ENCODE results near the gene TKFC. TPM values are rescaled to one million over a fixed set of nuclear protein-coding genes. Genes with fewer than 3 reads are reported as not detected.

Gene TKFC
- total RNA-seq, 4 donors from 2014 or later, result 32.9 to 103 (median 40.4) TPM

DNA sequence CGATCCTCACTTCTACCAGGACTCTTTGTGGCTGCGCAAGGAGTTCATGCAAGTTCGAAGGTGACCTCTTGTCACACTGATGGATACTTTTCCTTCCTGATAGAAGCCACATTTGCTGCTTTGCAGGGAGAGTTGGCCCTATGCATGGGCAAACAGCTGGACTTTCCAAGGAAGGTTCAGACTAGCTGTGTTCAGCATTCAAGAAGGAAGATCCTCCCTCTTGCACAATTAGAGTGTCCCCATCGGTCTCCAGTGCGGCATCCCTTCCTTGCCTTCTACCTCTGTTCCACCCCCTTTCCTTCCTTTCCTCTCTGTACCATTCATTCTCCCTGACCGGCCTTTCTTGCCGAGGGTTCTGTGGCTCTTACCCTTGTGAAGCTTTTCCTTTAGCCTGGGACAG lies 35.6 kb downstream of the TKFC start:
- intact Hi-C loops (cut with DNase I; ENCODE audit: low total_unique reads) (no loop called here), in situ Hi-C loops (cut with MboI; ENCODE audit: low pct_ligation_motif_present in 1 of 4, low pct_unique_long_range_greater_than_20kb in 1 of 4, low sequenced_read_pairs in 3 of 4) (no loop called here)
- DNase-seq, result no peak
- Histone ChIP-seq H3K27ac (no peak overlapping the region), H3K4me1 (peaks cover 0 to 2% (median 0%) of the 10 kb centered on the region in 4 donors), H3K4me3 (no peak overlapping the region), H3K9me3 (no peaks in the 10 kb centered on the region), H3K27me3 (no peaks in the 10 kb centered on the region), H3K36me3 (peaks cover 0 to 46% (median 23%) of the 10 kb centered on the region in 4 donors)
- TF ChIP-seq POLR2A (IDR thresholded peaks at IDR 0.05), result no peak
- no peak for TF ChIP-seq CTCF (IDR thresholded peaks at IDR 0.05)
- TF ChIP-seq EP300 (IDR thresholded peaks at IDR 0.05; ENCODE audit: low read depth), result no peak
- no peak for TF ChIP-seq POLR2AphosphoS5 (IDR thresholded peaks at IDR 0.05)
- WGBS, 2 donors (ENCODE audit: low coverage in 1 of 2), result 90 to 91% methylated on average over 7 of the region's 7 CpGs

- H3K27me3 ChIP-seq, result no peaks in the 10 kb centered on the region
- in situ Hi-C loops (cut with MboI; ENCODE audit: low pct_ligation_motif_present in 1 of 4, low pct_unique_long_range_greater_than_20kb in 1 of 4, low sequenced_read_pairs in 3 of 4) (no loop called here), intact Hi-C loops (cut with DNase I; ENCODE audit: low total_unique reads) (no loop called here)
- no peaks in the 10 kb centered on the region for H3K4me1 ChIP-seq
- H3K36me3 ChIP-seq, result peaks cover 0 to 46% (median 20%) of the 10 kb centered on the region in 4 donors
- no peak overlapping the region for H3K4me3 ChIP-seq
- H3K27ac ChIP-seq, result peak overlapping the region in 1 of 4 donors; percentile 19
- H3K9me3 ChIP-seq, result no peaks in the 10 kb centered on the region
- DNase-seq, result no peak
- TF ChIP-seq EP300 (IDR thresholded peaks at IDR 0.05; ENCODE audit: low read depth) (no peak), CTCF (IDR thresholded peaks at IDR 0.05) (no peak), POLR2AphosphoS5 (IDR thresholded peaks at IDR 0.05) (no peak), POLR2A (IDR thresholded peaks at IDR 0.05) (no peak)
- 78 to 100% methylated on average over 1 to 9 of the region's 9 CpGs for WGBS, 2 donors (ENCODE audit: low coverage in 1 of 2)
These were observed 36.6 kb downstream of the TKFC start for GRCh38 chr11:61369372-61370348.

DNA sequence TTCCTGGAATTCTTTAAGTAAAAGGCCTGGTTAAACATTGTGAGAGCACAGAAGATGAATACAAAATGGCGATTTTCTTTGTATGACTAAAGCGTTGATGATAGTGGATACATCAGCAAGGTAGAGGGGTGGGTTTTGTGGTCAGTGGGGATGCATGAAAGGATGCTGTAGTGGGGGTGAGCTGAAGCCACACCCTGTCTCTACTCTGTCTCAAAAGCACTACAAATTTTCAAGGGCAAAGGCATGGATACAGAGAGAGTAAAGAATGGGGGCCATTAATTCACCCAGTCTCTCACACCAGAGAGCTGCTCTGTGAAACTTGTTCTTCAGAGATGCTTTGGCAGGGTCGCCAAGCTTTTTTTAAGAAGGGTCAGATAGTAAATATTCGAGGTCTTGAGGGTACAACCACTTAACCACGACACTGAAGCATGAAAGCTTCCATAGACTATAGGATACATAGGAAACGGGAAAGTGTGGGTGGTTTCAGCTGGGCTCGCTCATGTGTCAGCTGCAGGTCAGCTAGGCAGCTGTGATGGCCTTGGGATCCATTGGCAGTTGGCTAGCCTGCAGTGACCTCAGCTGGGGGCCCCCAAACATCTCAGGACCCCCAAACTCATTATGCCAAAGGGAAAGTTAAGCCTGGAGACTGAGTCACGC lies 37.4 kb downstream of the TKFC start:
- Histone ChIP-seq H3K4me1 (no peaks in the 10 kb centered on the region), H3K36me3 (peaks cover 0 to 40% (median 16%) of the 10 kb centered on the region in 4 donors), H3K4me3 (no peak overlapping the region), H3K9me3 (no peaks in the 10 kb centered on the region), H3K27me3 (no peaks in the 10 kb centered on the region), H3K27ac (no peak overlapping the region)
- in situ Hi-C loops (cut with MboI; ENCODE audit: low pct_ligation_motif_present in 1 of 4, low pct_unique_long_range_greater_than_20kb in 1 of 4, low sequenced_read_pairs in 3 of 4) (no loop called here), intact Hi-C loops (cut with DNase I; ENCODE audit: low total_unique reads) (no loop called here)
- WGBS, 2 donors (ENCODE audit: low coverage in 1 of 2), result 75 to 81% methylated on average over 7 to 8 of the region's 8 CpGs
- TF ChIP-seq CTCF (IDR thresholded peaks at IDR 0.05) (no peak), POLR2A (IDR thresholded peaks at IDR 0.05) (no peak), EP300 (IDR thresholded peaks at IDR 0.05; ENCODE audit: low read depth) (no peak)
- no peak for DNase-seq

GRCh38 chr11:61372659-61373420 lies 39.8 kb downstream of the TKFC start:
- Histone ChIP-seq H3K4me3 (no peak overlapping the region), H3K36me3 (peaks cover 0 to 16% (median 5%) of the 10 kb centered on the region in 4 donors), H3K4me1 (no peaks in the 10 kb centered on the region), H3K27ac (no peak overlapping the region), H3K27me3 (no peaks in the 10 kb centered on the region), H3K9me3 (no peaks in the 10 kb centered on the region)
- 86 to 96% methylated on average over 8 of the region's 8 CpGs for WGBS, 2 donors (ENCODE audit: low coverage in 1 of 2)
- TF ChIP-seq CTCF (IDR thresholded peaks at IDR 0.05) (no peak), POLR2AphosphoS5 (IDR thresholded peaks at IDR 0.05) (no peak), EP300 (IDR thresholded peaks at IDR 0.05; ENCODE audit: low read depth) (no peak), POLR2A (IDR thresholded peaks at IDR 0.05) (no peak)
- in situ Hi-C loops (cut with MboI; ENCODE audit: low pct_ligation_motif_present in 1 of 4, low pct_unique_long_range_greater_than_20kb in 1 of 4, low sequenced_read_pairs in 3 of 4) (no loop called here), intact Hi-C loops (cut with DNase I; ENCODE audit: low total_unique reads) (no loop called here)
- no peak for DNase-seq
